Kidney capillary endothelial cell (primary cell): ENCODE measurements around the gene PTGES.

ENCODE experiments used
- DNase-seq: peaks from one replicate; pipeline ENCODE4 v3.0.0-alpha.2; 2018; ENCODE audit warnings: low spot score

The PTGES gene

DNA sequence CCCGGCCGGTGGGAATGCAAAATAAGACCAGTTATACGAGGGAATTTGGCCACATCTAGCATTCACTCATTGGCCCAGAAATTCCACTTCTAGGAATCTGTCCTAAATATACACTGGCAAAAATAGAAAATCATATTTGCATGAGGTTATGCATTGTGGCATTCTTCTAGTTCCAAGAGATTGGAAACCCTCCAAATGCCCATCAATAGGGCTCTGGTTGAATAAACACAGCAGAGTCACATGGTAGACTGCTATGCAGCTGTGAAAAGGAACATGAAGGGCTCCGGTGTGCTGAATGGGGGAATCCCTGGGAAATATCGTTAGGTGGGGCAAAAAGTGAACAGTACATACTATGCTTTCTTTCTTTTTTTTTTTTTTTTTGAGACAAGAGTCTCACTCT lies 36.8 kb downstream of the PTGES start:
- DNase-seq = no peak

DNA sequence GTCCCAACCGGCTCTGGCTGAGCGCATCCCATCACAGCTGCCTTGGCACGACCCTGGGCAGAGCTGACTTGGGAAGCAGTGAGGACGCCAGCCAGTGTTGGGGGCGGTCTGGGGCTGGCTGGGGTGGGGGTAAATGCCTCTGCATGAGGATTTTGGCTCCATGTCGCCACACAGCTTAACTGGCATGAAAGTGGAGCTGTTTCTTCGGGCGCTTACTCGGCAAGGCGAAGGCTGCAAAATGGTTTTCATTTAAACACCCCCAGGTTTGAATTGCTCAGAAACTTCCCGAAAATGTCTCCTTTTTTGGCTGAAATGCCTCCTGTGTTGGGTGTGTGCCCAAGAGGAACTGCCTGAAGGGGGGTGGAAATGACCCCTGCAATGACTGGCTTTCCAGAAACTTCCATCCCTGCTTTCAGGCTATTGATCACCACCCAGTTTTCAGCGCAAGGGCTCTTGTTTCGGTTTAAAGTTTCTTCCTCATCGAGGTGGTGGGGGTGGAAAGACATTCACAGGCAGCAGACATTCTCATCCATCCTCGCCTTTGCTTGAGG lies 38.3 kb downstream of the PTGES start:
- DNase-seq = no peak

DNA sequence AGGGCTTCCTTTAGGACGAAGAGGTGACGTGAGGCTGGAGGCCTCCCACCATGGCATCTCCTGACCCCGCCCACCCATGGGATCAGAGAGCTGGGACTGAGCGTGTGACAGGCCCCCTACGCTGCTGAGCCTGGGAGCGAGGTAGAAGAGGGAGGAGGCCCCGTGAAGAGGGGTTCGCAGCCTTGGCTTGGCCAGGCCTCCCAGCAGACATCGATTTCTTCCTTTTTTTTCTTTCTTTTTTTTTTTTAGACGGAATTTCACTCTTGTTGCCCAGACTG lies 39.5 kb downstream of the PTGES start:
- DNase-seq = no peak

DNA sequence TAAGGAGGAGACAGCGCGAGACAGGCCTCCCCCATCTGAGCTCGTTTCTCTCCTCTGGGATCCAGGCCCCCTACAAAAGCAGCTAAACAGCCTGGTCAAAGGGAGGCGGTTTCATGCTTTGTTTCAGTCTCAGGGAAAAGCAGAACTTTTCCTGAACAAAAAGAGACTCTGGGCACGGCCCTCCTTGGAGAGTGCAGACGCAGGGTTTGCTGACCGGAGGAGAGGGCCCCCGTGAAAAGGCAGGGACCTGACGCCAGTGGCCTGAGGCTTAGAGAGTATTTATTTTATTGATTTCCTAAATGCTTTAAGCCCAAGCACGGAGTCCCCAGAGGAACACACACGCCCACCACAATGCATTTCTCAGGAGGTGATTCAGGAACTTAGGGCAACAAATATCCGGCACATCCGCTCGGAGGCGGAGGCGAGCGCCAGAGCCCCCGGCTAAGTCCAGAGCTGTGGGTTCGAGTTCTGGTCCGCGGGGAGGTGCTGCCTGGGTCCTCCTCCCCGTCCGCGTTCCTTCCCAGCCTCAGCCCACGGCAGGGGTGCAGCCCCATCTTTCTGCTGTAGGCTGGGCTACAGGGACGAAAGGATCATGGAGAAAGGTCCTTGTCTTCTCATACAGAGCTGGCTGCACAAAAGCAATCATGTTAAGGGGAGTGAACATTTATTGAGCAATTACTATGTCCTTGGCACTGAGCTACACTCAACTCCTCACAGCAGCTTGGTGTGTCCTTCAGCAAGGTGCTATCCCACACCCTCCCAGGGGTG lies 40.0 kb downstream of the PTGES start:
- DNase-seq = no peak

DNA sequence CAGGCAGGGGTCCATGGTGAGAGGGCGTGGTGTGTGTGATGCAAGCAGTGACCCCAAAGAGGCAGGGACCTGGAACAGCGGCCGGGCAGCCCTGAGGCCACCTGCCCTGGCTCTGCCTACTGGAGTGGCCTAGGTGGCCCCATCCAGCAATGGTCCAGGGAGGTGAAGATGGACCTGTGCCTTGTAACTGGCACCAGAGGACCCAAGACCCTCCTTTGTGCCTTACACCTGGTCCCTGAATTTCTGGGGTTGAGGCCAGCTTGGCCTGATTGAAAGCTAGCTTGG lies 42.7 kb downstream of the PTGES start:
- DNase-seq = no peak

- DNase-seq = no peak
Measured at GRCh38 chr9:129709438-129710168, 43.2 kb downstream of the PTGES start.

DNA sequence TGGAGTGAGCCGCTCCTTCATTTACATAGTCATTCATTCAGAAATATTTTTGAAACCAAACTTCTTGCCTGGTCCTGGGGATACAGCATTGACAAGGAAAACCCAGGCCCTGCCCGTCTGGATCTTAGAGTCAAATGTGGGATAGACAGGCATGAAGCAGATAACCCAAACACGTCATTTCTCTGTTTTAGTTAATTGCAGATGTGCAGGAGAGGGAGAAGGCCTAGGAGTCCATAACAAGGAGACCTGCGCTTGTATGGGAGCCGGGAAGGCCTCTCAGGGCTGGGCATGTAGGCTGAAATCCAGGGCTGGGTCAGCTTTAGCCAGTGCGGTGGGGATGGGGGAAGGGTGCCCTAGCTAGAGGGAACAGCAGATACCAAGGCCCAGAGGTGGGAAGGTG lies 44.0 kb downstream of the PTGES start:
- no peak for DNase-seq

DNA sequence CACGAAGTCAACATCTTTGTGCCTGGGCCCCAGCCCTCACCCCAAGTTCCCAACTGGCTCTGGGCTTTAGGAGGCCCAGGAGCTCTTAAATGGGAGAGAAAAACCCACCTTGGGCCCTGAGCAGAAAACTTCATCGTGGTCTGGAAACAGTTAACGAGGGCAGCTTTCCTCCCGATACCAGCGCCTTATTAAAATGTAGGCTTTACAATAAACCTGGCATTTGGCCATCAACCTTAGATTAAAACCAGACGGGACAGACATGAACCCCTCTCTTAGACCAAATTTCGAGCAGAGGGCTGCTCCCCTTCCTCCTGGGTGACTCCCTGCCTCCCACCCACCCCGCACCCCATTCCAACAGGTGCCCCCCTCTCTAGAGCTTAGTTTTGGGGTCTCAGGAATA lies 48.0 kb downstream of the PTGES start:
- DNase-seq = no peak

GRCh38 chr9:129703667-129704355 lies 49.0 kb downstream of the PTGES start:
- no peak for DNase-seq

DNA sequence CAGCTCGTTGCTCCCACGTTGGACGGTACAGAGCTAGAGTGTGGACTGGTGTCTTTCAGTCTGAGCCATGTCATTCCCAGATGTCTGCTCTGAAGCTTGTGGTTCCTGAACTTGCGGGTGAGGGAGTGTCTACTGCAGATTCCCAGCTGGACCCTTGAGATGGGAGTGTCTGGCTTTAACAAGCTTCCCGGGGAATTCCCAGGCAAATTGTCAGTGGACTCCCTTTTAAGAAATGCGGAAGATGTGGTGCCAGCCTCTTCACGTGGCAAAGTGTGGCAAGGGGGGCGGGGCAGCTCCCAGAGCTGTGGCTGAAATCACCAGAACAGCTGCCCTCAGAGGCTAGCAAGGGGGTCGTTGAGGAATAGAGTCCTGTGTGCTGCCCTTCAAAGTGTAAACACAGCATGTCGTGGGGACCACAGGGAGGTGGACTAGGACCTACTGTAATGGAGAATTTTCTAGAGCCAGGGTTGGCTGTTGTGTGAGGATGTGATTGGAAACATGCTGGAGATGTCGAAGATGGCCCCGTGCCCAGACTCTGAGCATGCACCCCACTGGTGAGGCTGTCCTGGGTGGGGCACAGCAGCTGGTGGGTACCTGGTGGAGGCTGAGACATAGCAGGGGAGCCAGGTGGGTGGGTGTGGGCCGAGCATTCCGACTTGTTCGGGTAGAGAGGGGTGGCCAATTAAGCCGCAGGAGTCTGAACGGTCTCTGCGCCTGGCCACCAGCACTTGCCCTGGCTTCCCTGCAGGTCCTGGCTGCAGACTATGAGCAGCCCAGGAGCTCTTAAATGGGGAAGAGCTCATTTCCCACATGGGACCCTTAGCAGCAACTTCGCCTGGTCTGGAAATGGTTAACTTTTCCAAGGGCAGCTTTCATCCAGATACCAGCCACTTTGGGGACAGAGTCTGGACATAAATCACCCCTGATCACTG lies 50.0 kb downstream of the PTGES start:
- DNase-seq = no peak

DNA sequence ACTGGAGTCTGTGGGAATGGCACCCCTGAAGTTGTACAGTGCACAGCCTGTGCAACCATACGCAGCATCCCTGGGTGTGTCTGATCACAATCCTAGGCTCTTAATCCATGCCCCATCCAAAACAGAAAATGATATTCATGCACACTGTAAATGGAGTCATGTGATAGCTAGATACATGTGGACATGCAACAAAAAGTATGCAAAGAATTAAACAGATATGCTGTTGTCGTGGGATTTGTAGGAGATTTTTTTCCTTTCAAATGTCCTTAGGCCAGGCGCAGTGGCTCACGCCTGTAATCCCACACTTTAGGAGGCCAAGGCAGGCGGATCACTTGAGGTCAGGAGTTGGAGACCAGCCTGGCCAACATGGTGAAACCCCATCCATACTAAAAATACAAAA lies 51.3 kb downstream of the PTGES start:
- no peak for DNase-seq

DNA sequence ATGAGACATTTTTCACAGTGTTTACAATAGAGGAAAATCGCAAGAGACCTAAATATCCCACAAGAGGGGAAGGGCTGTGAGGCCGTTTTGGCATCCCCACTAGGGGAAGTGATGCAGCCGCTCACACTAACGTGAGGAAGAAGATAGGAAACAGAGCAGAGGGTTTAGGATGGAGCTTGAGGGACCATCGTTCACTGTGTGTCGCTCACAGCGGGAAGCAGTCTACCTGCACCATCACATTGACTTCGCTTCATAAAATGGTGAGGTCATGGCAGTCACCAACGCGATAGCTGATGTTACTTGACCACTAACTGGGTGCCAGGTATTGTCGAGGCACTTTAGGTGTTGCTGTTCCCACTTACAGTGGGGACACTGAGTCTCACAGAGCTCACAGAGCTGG lies 51.8 kb downstream of the PTGES start:
- no peak for DNase-seq

DNA sequence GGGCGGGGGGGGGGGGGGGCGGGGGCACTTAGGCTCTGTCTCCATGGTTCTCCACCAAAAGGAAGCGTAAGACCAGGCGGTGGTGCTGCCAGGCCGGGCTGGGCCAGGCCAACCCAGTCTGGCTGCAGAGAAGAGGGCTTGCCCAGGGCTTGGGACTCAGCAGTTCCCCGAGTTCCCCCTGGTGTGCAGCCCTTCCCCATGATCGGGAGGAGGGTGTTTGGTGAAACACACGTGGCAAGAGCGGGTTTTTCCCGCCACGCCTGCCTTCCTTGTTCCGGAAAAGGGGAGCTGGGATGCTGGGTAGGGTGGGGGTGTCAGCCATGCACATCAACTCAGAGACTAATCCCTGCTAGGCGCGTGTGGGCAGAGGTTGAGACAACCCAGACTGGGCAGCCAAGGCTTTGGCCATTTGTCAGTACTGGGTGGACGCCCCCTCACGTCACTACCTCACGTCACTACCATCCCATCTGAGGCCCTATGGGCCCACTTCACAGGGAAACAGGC lies 54.5 kb downstream of the PTGES start:
- DNase-seq = no peak

DNA sequence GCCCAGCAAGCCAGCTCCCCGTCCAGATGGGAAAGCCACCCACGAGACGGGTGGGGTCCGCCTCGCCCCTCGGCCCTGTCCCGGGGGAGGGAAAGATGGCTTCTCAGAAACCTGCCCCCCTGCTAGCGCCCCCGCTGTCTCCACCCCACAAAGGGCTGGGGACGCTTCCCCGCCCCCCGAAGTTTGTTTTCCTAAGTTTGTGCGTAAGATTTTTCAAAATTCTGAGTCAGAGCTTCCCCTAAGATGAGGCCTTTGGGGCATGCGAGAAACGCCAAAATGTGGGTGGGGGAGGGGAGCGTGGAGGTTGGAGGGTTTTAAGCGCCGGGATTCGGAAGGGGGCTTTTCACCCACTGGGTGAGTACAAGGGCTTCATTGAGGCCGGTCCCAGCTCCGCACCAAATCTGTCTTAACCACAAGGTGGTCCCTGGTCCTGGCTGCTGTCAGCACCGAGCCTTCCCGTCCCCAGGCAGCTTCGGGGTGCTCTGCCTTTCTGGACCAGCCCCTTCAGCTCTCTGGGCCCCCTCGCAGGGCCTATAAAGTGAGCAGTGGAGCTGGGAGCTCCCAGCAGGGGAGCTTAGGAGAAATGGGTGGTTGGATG lies 55.1 kb downstream of the PTGES start:
- DNase-seq = peak; percentile 33

- DNase-seq = peak; percentile 73
Measured at GRCh38 chr9:129696944-129697655, 55.7 kb downstream of the PTGES start.

DNA sequence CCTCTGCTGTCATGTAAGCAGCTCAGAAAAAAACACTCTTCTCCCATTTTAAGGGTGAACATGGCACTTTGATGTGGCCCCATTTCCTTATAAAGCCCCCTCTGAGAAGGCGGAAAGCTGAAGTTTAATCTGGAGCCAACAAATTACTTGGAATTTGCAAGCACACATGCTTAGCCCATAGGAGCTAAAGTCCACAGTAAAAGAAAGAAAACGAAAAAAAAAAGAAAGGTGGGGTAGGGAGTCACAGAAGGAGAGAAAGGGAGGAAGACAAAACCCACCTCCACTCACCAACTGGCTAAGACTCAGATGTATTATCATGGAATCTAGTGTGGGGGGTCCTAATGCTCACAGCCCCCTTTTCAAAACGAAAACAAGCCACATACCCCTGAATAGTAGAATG lies 57.0 kb downstream of the PTGES start:
- no peak for DNase-seq

DNA sequence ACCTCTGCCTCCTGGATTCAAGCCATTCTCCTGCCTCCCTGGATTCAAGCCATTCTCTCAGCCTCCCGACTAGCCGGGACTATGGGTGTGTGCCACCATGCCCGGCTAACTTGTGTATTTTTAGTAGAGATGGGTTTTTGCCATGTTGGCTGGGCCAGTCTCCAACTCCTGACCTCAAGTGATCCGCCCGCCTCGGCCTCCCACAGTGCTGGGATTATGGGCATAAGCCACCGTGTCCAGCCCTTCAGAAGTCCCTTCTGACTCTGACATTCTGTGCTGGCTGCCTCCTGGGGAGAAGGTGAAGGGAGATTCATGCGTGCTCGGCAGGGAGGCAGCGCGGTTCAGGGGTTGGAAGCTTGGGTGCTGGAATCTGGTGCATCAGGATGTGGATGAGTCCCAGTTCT lies 58.6 kb downstream of the PTGES start:
- no peak for DNase-seq

DNA sequence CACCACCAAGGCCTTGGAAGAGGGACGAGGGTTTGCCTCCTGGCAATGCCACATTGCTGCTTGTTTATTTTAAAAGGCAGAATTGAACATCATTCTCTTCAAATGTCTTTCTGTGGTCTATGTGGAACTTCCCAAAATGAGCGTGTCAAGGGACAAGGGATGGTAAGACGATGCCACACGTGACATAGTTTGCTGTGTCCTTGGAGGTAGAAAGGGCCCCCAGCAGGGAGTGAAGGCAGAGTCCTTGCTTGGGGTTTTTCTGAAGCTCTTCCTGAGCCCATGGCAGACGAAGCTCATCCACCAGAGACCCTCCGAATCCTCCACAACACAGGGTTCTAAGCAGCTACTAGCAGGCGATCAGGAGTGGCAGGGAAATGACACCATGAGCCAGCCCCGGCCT lies 59.1 kb downstream of the PTGES start:
- no peak for DNase-seq

- no peak for DNase-seq
Measured at GRCh38 chr9:129692534-129692933, 60.3 kb downstream of the PTGES start.
